ENCODE measurements around the gene N4BP3.

- TF ChIP-seq CTCF (IDR thresholded peaks at IDR 0.05) (no peak), POLR2A (IDR thresholded peaks at IDR 0.05) (no peak), EP300 (IDR thresholded peaks at IDR 0.05) (no peak)
Measured at GRCh38 chr5:178143901-178144300, 30.6 kb downstream of the N4BP3 start.
